GM12873 (cell line): ENCODE results near the gene STK40.

Experiments used
- TF ChIP-seq, protein P1 (sequence below): IDR thresholded peaks from 2 replicates; pipeline ENCODE4 v1.5.1; 2012; ENCODE audit warnings: low read depth, mild to moderate bottlenecking, moderate library complexity, low read length, control low read depth; ENCODE audit not compliant: insufficient read depth; ENCODE audit errors: missing control alignments

Gene STK40

DNA sequence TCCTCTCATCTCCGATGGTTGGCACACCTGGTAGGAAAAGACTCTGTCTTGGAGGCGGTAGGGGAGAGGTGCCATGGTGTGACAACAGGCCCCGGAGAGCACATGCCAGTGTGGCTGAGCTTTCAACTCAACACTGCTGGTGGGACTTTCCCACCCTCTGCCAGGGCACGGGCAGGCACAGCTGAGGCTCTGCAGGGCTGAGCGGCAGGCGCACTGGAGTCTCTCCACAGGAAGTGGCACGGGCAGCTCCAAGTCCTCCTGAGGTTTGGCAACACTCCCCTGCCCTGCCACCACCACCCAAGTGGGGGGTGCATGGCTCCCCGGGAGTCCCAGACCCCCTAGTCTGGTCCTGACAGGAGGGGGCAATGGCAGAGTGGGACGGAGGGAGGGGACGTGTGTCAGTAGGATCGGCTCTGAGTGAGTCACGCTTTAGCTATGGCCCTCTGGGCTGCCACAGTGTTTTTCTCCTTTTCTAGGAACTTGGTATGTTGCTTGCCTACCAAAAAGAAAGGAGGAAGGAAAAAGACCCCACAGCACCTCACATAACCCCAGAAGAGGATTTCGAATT lies 35.0 kb downstream of the STK40 start:
- TF ChIP-seq, protein P1, sequence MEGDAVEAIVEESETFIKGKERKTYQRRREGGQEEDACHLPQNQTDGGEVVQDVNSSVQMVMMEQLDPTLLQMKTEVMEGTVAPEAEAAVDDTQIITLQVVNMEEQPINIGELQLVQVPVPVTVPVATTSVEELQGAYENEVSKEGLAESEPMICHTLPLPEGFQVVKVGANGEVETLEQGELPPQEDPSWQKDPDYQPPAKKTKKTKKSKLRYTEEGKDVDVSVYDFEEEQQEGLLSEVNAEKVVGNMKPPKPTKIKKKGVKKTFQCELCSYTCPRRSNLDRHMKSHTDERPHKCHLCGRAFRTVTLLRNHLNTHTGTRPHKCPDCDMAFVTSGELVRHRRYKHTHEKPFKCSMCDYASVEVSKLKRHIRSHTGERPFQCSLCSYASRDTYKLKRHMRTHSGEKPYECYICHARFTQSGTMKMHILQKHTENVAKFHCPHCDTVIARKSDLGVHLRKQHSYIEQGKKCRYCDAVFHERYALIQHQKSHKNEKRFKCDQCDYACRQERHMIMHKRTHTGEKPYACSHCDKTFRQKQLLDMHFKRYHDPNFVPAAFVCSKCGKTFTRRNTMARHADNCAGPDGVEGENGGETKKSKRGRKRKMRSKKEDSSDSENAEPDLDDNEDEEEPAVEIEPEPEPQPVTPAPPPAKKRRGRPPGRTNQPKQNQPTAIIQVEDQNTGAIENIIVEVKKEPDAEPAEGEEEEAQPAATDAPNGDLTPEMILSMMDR = no peak

DNA sequence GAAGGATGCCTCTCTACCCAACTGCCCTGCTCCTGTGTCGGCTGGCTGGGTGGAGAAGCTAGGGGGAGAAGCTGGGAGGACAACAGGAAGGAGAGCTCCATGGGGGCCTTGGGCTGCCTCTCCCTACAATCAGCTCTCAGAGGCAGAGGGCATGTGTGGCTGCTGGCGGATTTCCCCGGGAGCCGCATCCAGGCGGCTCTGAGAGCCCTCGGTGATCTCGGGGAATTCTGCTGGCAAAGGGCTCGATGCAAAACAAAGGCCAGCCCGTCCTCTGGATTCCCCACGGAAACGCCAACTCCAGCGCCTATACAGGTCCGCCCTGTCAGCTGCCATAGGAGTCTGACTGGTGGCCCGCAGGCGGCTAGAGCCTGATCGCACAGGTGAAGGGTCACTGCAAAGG lies 35.9 kb downstream of the STK40 start:
- TF ChIP-seq, protein P1 = no peak

DNA sequence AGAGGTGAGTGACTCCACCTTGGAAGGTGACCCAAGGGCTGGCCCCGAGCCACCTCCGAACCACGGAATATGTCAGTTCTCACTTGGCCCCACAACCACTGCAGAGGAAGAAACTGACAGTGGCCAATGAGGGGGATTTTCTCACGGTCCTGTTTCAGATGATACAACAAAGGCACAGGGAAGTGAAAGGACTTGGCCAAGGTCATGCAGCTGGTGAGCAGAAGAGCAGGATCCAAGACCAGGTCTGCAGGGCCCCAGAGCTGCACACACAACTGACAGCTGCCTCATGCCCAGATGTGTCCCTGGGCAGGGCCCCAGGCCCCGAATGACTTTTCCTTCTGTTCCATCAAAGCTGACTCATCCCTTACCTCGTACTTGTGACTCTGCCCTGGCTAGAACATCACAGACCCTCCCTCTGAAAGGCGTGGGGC lies 36.5 kb downstream of the STK40 start:
- TF ChIP-seq, protein P1 = no peak

DNA sequence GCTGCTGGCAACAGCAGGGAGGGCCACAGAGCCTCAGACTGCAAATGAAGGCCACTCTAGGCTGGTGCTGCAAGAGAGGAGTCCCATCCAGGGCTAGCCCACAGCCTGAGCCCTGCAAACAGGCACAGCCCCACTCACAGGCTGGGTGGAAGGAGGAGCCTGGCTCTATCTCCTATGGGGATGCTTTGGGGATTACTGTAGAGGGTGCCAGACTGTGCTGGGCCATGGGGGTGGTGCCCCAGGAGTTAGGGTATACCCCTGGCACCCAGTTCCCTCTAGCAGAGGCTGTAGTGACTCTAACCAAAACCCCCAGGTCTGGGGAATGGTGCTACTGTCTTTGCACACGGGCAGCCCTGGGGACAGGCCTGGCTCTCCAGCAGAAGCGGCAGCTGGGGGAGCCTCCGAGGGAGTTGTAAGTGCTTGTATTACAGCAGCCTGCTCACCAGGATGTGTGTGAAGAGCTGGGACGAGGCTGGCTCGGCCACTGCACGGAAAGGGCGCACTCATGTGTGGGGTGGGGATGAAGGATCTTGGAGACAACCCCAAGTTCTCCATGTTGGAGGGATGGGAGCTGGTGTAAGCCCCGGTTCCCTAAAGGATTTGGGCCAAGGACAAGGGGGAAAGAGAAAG lies 38.9 kb downstream of the STK40 start:
- TF ChIP-seq, protein P1 = no peak

DNA sequence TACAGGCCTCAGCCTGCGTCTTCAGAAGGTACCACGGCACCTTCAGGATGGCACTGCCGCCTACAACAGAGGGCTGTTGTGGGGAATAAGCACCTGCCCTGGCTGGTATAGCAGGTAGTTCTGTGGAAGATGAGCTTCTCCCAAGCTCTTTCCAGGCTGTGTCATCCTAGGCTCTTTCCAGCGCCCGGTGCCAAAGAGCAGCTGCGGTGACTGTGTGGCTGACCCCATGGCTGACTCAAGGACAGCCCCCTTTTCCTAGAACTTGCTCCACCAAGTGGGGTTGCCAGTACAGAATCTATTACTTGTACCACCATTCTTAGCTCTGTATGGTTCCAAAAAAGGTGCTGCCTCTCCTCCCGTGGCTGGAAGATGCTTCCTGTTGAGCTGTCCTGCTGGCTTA lies 40.4 kb downstream of the STK40 start:
- TF ChIP-seq, protein P1 = no peak

DNA sequence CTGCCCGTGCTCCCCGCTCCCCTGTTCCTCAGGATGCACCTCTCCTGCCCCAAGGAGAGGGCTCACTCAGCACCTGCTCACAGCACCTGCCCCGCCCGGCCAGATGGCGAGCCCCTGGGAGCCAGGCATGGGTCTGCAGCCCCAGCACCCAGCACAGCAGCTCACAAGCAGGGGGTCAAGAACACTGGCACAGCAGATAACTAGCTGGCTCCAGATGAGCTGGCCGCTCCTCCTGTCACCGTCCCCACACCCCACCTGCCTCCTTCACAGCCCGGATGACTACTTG lies 41.4 kb downstream of the STK40 start:
- TF ChIP-seq, protein P1 = no peak

DNA sequence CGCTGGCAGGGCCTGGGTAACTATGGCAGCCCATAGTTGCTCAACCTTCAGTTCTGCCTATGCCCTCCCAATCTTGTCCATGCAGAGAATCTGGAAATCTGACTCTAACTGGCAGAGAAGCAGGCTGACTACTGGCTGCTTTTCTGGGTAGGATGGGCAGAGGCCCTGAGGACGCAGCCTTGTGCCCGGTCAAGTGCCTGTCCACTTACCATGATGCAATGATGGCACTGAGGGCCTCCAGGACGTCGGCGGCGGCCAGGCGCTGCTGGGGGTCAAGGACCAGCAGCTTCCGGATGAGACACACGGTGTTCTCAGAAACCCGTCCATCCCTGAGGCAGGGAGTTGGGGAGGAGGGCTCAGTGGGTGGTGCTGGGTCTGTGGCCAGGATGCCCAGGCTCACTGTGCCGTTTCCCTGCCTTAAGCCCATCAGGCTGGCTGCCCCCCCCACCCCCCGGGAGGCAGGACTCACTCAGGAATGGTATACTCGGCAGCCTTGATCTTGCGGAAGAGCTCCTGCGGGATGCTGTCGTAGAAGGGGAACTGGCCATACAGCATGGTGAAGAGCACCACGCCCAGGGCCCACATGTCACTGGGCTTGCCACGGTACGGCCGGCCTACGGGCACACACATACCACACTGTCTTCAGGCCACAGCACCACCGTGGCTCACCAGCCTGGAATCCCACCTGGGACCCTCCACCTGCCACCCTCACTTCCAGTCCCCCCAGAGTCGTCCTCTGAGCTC lies 41.9 kb downstream of the STK40 start:
- TF ChIP-seq, protein P1 = no peak
